PC-3 (cell line): Measurements from ENCODE around the gene PRPF6.

Source experiments
- CTCF ChIP-seq: fragments of 300-600 bp; sonication (generic); conservative IDR thresholded peaks from 2 replicates; pipeline ENCODE4 v1.5.1; 2017; ENCODE audit warnings: antibody characterized with exemption, low read depth, mild to moderate bottlenecking, low read length
- EZH2 ChIP-seq: fragments of 300-600 bp; sonication (generic); IDR thresholded peaks from one replicate; pipeline ENCODE4 v1.6.1; 2017; ENCODE audit warnings: antibody characterized with exemption, mild to moderate bottlenecking, low read length; ENCODE audit not compliant: unreplicated experiment
- EZH2phosphoT487 ChIP-seq: fragments of 300-600 bp; sonication (generic); IDR thresholded peaks from 2 replicates; pipeline ENCODE4 v1.6.1; 2018; ENCODE audit warnings: mild to moderate bottlenecking, antibody characterized with exemption, low read length, borderline replicate concordance

GRCh38 chr20:64021124-64021975, 40.4 kb downstream of the PRPF6 start:
- TF ChIP-seq EZH2 (no peak), CTCF (no peak), EZH2phosphoT487 (no peak)
